Prostate gland (tissue), 2 donors: ENCODE results near the gene CRYL1.

Experiments used
- POLR2AphosphoS5 ChIP-seq: sonication (generic); formaldehyde crosslinking; IDR thresholded peaks from one replicate; pipeline ENCODE4 v1.6.1; 2017; ENCODE audit warnings: antibody characterized with exemption
- TF ChIP-seq, protein P1 (sequence below), 4 experiments: fragments of 200-600 bp in 2 of 4; fragments of 450-650 bp in 2 of 4; sonication (generic) in 2 of 4; IDR thresholded peaks; 1 replicate in 3 of 4; 2 replicates in 1 of 4; pipeline ENCODE4 v1.5.1; 2016 to 2019; ENCODE audit warnings: antibody characterized with exemption in 4 of 4, mild to moderate bottlenecking in 2 of 4, moderate library complexity in 2 of 4

DNA sequence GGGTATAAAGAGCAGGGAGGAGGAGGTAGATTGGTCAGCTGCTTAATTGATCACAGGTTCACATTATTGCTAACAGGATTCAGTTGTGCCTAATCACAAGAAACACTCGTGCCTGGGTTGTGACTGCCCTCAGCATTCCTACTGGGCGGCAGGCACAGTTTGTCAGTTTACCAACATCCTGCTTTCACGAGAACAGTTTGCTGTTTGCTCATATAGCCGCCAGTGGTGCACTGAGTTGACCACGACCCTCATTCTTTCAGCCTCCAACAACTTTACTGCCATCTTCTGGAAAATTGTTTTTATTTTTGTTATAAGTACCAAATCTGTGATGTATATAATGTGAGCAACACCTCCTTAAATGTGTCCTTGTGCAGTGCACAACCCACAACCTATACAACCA, 25.1 kb upstream of the CRYL1 start:
- TF ChIP-seq POLR2AphosphoS5: no peak
- TF ChIP-seq, protein P1, sequence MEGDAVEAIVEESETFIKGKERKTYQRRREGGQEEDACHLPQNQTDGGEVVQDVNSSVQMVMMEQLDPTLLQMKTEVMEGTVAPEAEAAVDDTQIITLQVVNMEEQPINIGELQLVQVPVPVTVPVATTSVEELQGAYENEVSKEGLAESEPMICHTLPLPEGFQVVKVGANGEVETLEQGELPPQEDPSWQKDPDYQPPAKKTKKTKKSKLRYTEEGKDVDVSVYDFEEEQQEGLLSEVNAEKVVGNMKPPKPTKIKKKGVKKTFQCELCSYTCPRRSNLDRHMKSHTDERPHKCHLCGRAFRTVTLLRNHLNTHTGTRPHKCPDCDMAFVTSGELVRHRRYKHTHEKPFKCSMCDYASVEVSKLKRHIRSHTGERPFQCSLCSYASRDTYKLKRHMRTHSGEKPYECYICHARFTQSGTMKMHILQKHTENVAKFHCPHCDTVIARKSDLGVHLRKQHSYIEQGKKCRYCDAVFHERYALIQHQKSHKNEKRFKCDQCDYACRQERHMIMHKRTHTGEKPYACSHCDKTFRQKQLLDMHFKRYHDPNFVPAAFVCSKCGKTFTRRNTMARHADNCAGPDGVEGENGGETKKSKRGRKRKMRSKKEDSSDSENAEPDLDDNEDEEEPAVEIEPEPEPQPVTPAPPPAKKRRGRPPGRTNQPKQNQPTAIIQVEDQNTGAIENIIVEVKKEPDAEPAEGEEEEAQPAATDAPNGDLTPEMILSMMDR (IDR thresholded peaks at IDR 0.05): no peak
